Muscle of back (tissue), 13 donors: ENCODE results near the gene C2orf66. TPM values are rescaled to one million over a fixed set of nuclear protein-coding genes. Genes with fewer than 3 reads are reported as not detected.

Source experiments
- DNase-seq, 3 donors: peaks; one replicate each; pipeline versions ENCODE4 v3.0.0 to v3.0.0-alpha.2; 2013
- long read RNA-seq, 9 donors: transcript quantifications; one replicate each; lab custom pipeline, GENCODE V29; 2026
- polyA plus RNA-seq, 10 donors: library from polyadenylated mRNA; unstranded; fragments of 120-200 nt; gene quantifications; one replicate each; pipeline ENCODE4 v1.2.1, GENCODE V29; 2013; ENCODE audit not compliant: insufficient read length in 10 of 10

Gene C2orf66
- polyA plus RNA-seq, result under 1 TPM in 7 of 10 donors, not detected in 3; 0.10 to 0.47 (median 0.18) TPM
- long read RNA-seq, donor 1, result 0 reads
- long read RNA-seq, donor 2, result 0 reads
- long read RNA-seq, donor 3, result 0 reads
- long read RNA-seq, donor 4, result 0 reads
- long read RNA-seq, donor 5, result 0 reads
- long read RNA-seq, donor 6, result 0 reads
- long read RNA-seq, donor 7, result 0 reads
- long read RNA-seq, donor 8, result 0 reads
- long read RNA-seq, donor 9, result 0 reads

DNA sequence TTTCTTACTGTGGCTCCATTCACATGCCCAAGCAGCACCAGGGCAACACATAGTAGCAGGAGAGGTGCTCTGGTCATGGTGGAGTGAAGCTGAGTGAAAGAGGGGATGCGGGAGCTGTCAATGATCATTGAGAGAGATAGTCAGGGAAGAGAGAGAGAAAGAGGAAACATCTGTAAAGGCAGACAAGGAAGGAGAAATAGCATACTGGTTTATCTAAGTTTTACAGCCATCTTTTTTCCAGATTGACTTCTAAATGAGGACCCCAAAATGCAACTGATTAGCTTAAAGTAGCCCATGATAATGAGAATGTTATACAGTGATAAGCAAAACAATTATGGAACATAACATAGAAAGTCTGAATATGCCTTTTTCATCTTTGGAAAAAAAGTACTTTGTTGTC, at the start of gene C2orf66:
Gene C2orf66, minus strand, starts transcription at position 96 of the 400 bp plus-strand sequence. Its CDS starts 19 bp downstream, at position 77.
- no peak for DNase-seq

DNA sequence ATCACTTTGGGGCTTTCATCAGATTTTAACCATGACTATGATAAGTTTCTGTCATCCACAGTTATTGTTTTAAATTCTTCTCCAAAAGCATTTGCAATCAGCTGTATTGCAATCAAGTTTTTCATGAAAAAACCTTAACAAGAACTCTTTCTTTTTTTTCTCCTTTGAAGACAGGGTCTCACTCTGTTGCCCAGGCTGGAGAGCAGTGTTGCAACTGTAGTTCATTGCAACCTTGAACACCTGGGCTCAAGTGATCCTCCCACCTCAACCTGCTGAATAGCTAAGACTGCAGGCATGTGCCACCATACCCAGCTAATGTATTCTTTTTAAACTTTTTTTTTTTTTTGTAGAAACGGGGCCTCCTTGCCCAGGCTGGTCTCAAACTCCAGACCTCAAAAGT, 45.5 kb upstream of the C2orf66 start:
- no peak for DNase-seq

DNA sequence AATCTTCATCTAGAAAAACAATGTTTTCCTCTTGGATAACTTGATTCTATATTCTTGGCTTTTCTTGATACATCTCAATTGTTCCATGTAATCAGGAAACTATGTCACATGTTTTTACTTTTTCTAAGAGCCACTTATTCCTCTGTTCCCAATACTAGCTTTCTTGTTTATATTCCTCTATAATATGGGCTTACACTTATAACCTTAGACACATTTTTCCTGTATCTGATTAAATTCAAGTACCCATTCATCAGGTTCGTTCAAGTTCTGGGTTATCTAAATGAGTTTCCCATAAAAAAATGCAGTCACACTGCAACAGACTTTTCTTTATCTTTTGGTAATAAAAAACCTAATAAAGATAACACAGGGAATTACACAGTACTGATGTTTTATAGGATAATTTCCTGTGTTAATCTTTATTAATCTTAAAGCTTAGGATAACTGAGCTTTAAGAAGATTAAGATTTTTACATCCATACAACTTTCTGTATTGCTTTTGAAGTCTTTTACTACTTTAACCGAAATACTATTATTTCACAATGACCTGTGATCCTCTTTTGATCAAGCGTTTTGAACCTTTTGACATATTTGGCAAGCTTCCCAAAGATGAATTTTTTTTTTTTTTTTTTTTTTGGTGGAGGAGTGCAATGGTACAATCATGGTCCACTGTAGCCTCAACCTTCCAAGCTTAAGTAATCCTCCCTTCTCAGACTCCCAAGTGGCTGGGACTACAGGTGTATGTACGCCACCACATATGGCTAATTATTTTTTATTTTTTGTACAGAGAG, 44.3 kb upstream of the C2orf66 start:
- no peak for DNase-seq

- no peak for DNase-seq
Observed at GRCh38 chr2:196851088-196851487, 41.9 kb upstream of the C2orf66 start.

- DNase-seq, result peak in 2 of 3 donors; percentile 3 to 21
Observed at GRCh38 chr2:196849895-196850294, 40.7 kb upstream of the C2orf66 start.

- no peak for DNase-seq
Observed at GRCh38 chr2:196846295-196846694, 37.1 kb upstream of the C2orf66 start.

- DNase-seq, result no peak
Observed at GRCh38 chr2:196845371-196845770, 36.2 kb upstream of the C2orf66 start.

DNA sequence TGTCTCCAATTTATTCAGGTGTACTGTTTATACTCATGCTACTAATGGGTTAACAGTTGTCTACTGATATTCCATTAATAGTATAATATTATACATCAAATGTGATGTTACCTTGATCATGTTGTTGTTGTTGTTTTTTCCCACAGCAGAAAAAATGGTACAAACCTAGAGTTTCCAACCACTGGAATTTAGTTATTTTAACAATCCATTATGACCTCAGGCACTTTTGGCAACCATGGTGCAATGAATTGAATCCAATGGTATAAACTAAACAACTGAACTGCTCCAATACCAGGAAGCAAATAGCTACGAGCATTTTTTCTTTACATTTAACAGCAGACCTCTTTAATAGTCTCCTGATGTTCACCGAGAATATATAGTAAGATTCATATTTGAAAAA, 31.0 kb upstream of the C2orf66 start:
- DNase-seq, result no peak

DNA sequence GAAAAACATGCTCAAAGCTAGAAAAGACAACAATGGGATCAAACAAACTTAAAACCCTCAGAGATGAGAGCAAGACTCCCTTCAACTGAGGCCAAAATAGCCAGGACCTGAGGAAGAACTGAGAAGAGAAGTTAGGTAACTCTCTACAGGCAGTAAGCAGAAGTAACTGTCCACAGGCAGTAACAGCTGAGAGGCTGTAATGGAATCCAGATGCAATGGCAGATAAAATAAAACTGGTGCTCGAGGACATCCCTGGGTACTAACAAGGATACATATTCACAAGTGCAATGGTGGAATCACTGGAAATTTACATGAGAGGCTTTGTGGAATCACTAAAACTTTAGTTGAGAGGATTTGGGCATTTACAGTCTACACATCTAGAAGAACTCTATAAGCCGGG, 30.4 kb upstream of the C2orf66 start:
- DNase-seq, result no peak

- DNase-seq, result no peak
Observed at GRCh38 chr2:196836440-196836839, 27.3 kb upstream of the C2orf66 start.

- DNase-seq, result no peak
Observed at GRCh38 chr2:196830701-196831100, 21.5 kb upstream of the C2orf66 start.

GRCh38 chr2:196827356-196827755, 18.2 kb upstream of the C2orf66 start:
- no peak for DNase-seq

DNA sequence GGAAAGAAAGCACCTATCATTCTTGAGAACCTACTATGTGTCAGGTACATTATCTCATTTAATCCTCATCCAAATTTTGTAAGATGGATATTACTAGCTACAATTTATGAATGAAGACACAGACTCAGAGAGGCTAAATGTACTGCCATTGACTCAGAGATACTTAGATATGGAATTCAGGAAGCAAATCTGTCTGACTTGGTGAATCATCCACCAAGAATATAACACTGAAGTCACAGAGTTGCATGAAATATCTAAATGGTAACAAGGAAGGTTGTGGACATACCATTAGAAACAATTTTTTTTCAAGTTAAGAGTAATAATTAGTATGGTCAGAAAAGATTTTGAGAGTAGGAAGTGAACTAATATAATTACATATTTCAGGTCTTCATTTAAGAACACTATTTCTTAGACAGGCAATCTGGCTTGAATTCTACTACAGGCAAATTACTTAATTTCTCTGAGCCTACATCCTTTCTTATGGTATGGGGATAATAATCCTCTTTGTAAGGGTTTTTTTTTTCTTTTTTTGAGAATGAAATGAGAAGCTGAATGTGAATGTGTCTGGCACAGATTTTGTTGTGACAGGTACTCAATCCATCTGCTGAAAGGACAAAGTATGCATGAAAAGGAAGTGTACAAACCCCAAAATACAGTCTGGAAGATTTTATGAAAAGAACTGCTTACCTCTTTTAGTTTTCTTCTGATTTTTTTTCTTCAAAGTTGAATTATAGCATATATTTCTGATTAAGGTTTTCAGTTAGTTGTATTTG, 14.8 kb upstream of the C2orf66 start:
- peak in 1 of 3 donors; percentile 49 for DNase-seq

DNA sequence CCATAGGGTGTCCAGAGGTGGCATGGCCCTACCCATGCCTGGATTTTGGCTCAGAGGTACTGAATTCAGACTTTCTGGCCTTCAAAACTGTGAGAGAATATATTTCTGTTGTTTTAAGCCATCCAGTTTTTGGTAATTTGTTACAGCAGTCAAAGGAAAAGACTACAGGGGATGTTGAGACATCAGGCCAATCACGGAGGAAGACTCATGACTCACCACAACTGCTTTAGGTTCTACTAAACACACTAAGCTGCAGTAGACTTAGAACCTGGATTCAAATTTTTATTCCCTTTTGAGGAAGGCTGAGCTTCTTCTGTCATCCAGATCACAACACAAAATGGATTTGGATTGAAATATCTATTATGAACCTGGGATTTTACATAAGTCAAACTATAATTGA, 12.0 kb upstream of the C2orf66 start:
- no peak for DNase-seq

- no peak for DNase-seq
Observed at GRCh38 chr2:196808083-196808665, 981 bp downstream of the C2orf66 start.

GRCh38 chr2:196804381-196804780, 4.8 kb downstream of the C2orf66 start:
- DNase-seq, result no peak

DNA sequence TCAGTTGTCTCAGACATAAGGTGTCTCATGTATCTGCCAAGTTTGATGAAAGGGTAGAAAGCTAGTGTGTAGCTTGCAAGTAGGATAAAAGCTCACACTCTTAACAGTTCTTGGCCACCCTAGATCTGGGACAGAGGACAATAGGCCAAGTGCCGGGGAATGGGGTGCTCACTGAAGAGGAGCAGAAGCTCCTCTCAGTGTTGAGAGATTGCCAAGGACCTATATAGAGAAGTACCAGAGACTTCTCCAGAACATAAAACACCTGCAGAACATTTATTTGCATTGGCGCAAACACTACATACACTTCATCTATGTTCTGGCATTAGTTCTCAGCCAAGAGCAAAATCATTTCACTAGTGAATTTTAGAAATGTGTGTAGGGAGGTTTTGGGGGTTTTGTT, 6.8 kb downstream of the C2orf66 start:
- peak in 2 of 3 donors; percentile 38 to 86 for DNase-seq

DNA sequence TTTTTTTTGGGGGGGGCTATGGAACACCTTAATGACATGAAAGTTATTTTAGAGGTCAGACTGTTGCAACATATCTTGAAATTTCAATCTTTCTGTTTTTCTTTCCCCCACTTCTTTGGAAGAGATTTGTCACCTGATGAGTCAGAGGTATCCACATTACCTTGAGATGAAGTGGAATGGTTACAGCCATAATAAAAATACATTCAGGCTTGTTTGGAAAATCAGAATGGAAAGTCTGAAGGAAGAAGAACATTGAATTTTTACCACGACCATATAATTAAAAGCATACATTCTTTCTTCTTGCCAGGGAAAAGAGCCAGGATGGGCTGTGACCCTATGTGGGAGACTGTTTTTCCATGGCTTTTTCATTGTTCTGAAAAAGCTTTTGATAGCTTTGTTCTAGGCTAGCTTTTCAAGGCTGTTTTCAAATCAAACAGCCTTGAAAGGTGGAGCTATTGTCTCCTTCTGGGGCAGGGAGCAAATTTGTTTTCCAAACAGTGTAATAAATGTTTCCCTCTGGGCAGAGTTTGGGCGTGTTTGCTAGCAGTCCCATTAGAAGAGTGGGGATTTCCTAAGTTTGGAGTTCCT, 7.4 kb downstream of the C2orf66 start:
- DNase-seq, result peak in 2 of 3 donors; percentile 56 to 64

- DNase-seq, result peak in 1 of 3 donors; percentile 9
Observed at GRCh38 chr2:196798980-196799379, 10.2 kb downstream of the C2orf66 start.

- no peak for DNase-seq
Observed at GRCh38 chr2:196792865-196793264, 16.3 kb downstream of the C2orf66 start.

- DNase-seq, result peak in 1 of 3 donors; percentile 12
Observed at GRCh38 chr2:196783431-196784094, 25.6 kb downstream of the C2orf66 start.
